Medulla oblongata (tissue), 1 donor: Measurements from ENCODE around the gene PRDM15.

Experiments used
- DNase-seq: peaks from one replicate; pipeline ENCODE4 v3.0.0-alpha.2; 2015; ENCODE audit errors: extremely low spot score

Gene PRDM15

DNA sequence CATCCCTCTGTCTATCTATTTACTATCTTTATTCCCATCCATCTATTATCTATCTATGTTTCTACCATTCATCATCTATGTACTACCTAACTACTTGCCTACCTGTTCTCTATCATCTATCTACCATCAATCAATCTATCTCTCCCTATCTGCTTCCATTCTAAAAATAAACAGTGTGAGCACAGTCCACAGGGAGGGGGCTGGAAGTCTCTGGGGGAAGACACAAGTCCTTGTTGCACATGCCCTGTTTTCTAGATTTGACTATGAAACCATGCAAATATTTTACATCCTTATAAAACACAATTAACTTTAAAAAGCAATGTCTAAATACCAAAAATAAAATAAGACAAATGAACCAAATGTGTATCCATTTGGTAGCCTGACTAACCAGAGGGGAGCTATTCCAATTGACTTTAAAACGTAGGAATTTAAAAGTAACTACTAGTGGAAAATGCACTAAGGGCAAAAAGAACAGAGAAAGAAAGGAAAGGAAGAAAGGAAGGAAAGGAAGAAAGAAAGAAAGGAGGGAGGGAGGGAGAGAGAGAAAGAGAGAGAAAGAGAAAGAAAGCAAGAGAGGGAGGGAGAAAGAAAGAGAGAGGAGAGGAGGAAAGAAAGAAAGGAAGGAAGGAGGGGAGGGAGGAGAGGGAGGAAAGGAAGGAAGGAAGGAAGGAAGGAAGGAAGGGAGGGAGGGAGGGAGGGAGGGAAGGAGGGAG lies 98.7 kb downstream of the PRDM15 start:
- no peak for DNase-seq

- no peak for DNase-seq
Measured at GRCh38 chr21:41779659-41780058, 99.5 kb downstream of the PRDM15 start.

DNA sequence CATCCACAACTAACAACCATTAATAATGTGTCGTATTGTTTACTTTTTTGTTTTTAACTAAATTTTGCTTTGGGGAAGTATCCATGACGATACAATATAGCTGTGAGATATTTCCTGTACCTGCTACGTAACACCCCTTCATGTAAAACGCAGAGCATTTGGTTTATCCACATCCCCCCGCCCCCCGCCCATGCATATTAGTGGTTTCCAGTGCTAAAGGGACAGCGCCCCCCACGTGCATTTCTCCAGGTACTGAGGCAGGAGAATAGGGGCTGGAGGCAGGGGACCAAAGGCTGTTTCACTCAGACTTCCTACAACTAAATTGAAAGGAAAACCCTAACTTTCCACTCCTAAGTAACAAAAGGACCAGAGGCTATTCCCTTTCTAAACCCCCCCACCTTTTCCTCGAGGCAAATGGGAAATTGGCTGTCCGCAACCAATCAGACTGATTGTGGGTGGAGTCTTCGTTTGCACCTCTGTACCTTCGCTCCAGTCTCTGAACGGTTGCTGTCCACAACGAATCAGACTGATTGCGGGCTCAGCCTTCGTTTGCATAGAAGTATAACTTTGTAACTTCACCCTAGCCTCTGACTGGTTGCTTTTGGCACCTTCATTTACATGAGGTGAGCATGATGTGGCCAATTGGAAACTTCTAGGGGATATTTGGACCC lies 100.1 kb downstream of the PRDM15 start:
- no peak for DNase-seq

- peak; percentile 81 for DNase-seq
Measured at GRCh38 chr21:41777951-41778815, 101.0 kb downstream of the PRDM15 start.

DNA sequence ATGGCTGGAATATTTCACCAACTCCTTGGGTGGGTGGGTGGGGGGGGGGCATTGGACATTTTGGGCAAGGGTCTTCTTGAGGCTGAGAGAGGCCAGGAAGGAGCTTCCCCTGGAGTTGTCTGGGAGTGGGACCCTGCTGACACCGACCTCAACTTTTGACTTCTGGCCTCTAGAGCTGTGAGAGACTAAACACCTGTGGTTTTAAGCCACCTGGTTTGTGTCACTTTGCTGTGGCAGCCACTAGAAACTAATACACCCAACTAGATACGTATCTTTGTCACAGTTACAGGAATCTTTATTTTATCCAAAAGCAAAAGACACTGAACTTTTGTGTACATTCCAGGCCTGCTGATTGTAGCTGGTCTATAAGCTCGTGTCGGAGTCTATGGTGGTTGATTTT lies 102.4 kb downstream of the PRDM15 start:
- no peak for DNase-seq

DNA sequence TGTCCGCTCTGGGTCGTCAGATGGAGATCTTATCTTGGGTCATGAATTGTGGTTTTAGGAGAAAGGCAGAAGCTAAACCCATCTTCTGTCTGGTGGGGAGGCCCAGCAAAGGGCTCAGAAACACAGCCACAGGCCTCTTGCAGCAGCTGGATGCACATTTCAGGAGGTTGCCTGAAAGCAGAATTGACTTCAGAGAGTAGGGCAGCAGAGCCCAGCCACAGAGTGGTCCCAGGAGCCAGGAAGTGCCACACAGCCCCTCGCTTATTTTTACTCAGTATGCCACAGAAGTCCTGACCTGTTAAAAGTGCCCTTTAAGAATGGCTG lies 104.0 kb downstream of the PRDM15 start:
- DNase-seq: no peak

DNA sequence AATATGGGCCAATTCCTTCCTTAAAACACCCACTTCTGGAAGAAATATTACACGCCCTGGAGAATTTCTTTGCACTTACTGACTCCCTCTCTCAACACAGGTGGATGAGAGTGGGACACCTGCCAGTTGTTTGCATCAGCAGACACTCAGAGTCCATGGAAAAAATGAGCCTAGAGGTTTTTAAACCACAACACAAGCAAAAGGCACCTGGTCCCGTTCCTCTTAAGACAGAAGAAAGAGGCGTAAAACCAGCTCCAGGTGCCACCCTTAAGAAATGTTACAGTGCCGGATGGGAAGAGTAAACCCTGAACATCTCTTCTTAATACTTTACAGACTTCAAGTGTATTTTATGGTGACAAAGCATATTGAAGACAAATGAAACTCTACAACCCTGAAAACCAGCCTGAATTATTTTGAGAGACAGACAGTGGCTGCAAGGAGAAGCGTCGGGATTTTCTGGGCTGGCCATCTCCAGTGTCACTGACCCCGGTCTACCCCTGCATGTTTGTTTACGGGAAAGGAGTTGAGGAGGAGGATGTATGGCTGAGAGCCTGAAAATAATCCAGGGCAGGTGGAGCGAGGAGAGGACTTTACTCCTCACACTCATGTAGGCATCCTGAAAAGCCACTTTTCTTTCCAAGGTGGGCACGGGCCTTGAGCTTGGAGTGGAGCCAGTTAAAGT lies 104.5 kb downstream of the PRDM15 start:
- no peak for DNase-seq

- DNase-seq: no peak
Measured at GRCh38 chr21:41772351-41773080, 106.6 kb downstream of the PRDM15 start.

DNA sequence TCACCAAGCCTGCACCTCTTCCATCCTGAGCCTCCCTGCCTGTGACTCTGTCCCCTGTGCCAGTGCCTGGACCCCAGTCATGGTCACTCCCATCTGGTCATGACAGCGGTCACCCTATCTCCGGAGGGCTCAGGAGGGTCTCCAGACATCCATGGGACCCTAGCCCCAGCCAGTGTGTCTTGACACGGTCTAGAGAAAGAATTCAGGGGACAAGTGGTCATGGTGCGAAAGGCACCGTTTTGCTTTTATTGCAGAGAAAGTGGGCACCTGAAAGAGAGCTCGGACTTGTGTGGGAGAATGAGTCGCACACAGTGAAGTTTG lies 107.6 kb downstream of the PRDM15 start:
- no peak for DNase-seq

DNA sequence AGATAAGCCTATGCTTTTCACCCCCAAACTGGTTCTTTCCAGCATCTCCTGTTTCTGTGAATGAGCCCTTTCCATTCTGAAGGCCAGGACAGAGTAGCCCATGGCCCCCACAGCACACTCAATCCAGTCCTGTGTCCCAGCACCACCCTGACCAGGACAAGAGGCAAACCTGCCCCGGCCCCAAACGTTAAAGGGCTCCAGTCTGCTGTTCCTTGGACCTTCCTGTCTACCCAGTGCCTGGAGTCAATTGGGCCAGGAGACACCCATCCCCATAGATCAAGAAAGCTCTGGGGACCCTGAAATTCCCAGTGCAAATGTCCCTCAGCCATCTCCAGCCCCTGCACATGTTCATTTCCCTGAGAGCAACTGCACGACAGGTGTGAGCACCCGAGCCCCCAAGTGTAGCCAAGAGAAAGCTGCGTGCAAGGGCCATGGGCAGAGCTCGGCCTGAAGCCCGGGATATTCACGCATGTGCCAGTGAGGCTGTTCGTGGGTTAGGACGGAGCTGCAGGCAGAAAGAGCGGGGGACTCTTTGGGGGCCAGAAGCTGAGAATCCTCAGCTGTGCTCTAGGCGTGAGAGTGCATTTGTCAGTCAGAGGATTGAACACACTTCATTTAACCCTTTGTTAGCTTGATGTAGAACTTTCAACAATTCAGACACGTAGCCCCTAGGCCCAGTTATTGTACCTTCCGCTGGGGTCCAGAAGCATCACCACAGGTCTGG lies 108.1 kb downstream of the PRDM15 start:
- DNase-seq: no peak

DNA sequence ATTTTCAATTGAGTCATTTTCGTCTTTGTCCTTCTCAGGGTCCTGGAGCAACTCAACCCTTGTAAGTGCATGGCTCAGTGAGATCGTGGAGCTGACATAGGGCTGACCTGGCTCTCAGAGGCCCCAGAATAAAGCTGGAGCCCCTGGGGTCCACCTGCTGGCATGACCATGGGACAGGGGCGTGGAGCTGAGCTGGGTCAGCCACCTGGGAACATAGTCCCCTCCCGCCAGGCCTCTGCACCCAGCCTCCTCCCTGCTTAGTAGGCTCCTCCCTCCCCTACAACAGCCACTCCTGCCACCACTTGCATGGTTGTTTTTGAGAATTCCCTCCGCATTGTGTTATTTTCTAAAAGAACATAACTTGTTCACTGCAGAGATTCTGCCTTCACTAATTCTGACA lies 109.2 kb downstream of the PRDM15 start:
- DNase-seq: no peak

GRCh38 chr21:41769521-41769920 lies 109.6 kb downstream of the PRDM15 start:
- no peak for DNase-seq

- no peak for DNase-seq
Measured at GRCh38 chr21:41769111-41769510, 110.0 kb downstream of the PRDM15 start.

DNA sequence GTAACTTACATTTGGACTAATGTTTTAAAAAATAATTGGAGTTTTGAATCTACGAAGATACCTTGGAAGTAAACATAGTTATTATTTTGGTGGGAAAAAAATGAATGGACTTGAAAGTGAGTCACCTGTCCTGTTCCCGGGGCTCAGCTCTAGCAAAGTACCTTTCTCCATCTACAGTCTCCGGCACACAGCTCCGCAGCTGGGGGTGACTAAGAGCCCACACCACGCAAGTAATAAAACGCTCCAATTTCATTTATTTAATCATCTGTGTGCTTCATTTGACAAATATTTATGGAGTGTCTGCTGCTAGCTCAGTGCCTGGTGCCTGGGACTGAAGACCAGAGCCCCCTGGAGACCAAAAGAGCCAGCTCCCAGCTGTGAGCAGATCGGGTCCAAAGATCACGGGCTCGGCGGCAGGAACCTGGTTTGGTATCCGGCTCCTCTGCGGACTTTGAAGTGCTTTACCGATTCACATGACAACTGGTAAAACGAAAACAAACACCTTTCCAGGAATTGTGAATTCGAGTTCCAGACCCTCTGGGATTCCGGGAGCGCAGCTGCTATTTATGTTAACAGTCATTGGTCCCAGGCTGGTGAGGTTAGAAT lies 110.6 kb downstream of the PRDM15 start:
- DNase-seq: no peak

GRCh38 chr21:41767606-41768436 lies 111.3 kb downstream of the PRDM15 start:
- DNase-seq: no peak

- no peak for DNase-seq
Measured at GRCh38 chr21:41766883-41767605, 112.1 kb downstream of the PRDM15 start, which contains the start of gene RIPK4. Gene RIPK4, minus strand, starts transcription at chr21:41767052. Its CDS starts 11 bp downstream, at chr21:41767041.

DNA sequence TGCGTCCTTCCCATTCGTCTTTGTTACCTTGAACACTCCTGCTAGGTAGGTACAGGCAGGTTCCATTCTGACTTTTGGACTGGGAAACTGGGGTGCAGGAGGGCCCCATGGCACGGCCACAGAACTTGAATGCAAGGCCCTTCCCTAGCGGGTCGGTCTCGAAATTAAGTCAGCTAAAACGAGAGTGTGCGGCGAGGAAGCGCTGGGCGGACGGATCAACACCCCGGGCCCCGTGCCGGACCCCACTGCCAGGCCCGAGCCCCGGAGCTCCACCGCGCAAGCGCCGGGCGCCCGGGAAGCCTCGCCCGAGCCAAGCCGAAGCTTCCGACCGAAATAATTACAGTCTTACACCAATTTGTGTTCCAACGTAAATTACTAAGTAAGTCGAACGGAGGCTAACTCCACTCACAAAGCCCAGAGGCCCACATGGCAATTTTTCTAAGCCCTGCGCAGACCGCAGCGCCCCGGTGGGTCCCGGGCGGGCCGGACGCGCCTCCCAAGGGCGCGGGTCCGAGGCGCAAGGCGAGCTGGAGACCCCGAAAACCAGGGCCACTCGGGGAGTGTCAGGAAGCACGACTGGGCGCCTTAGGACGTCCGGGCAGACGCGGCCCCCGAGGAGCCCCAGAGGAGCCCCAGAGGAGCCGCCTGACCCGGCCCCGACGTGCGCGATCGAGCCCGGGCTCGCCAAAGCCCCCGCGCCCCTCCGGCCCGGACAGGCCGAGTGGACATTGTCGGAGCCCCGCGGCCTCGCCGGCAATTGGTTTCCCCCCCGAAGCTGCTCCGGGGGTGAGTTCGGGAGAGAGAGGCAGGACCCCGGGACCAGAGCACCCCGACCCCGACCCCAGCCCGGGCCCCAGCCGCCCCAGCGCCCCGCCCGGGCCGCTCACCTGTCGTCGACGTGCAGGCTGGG lies 112.9 kb downstream of the PRDM15 start:
- DNase-seq: no peak

- DNase-seq: no peak
Measured at GRCh38 chr21:41765420-41765821, 113.7 kb downstream of the PRDM15 start.
